Natural killer cell (primary cell): ENCODE results near the gene AOPEP. TPM values are rescaled to one million over a fixed set of nuclear protein-coding genes. Genes with fewer than 3 reads are reported as not detected.

Source experiments
- ATAC-seq, 3 donors: fragments of 150-1000 bp in 2 of 3; fragments of 200-7000 bp in 1 of 3; cut with Tn5 transposase; 1 replicate in 1 of 3; 2 replicates in 2 of 3; pipeline ENCODE4 v1.10.0; 2021; ENCODE audit warnings: mild to moderate bottlenecking in 2 of 3, moderate library complexity in 2 of 3
- DNase-seq, 2 donors: peaks; one replicate each; pipeline versions ENCODE4 v3.0.0 to v3.0.0-alpha.2; 2013 to 2021; ENCODE audit warnings: mixed read lengths in 1 of 2
- H3K27ac ChIP-seq: one replicate; pipeline ENCODE4 v1.5.1; 2013; ENCODE audit warnings: mild to moderate bottlenecking, low read length
- H3K27me3 ChIP-seq: one replicate; pipeline ENCODE4 v1.6.1; 2013; ENCODE audit warnings: low read length; ENCODE audit not compliant: control insufficient read depth, insufficient read depth
- H3K36me3 ChIP-seq: one replicate; pipeline ENCODE4 v1.6.1; 2013; ENCODE audit warnings: low read length; ENCODE audit not compliant: control insufficient read depth, insufficient read depth
- H3K4me1 ChIP-seq: one replicate; pipeline ENCODE4 v1.6.1; 2013; ENCODE audit warnings: low read length; ENCODE audit not compliant: control insufficient read depth, insufficient read depth
- H3K4me3 ChIP-seq: one replicate; pipeline ENCODE4 v1.5.1; 2013; ENCODE audit warnings: low read length
- H3K9me3 ChIP-seq: one replicate; pipeline ENCODE4 v1.6.1; 2013; ENCODE audit warnings: low read length; ENCODE audit not compliant: control insufficient read depth, insufficient read depth
- H3K27ac Mint-ChIP-seq, 2 donors: one replicate each; pipeline ENCODE4 v1.8.0; 2022; ENCODE audit warnings: mild to moderate bottlenecking in 2 of 2, mixed read lengths in 2 of 2, moderate library complexity in 1 of 2
- H3K27me3 Mint-ChIP-seq, 2 donors: one replicate each; pipeline ENCODE4 v1.8.0; 2022; ENCODE audit warnings: low read depth in 2 of 2, mixed read lengths in 2 of 2
- H3K36me3 Mint-ChIP-seq: one replicate; pipeline ENCODE4 v1.8.0; 2022; ENCODE audit warnings: mixed read lengths
- H3K4me1 Mint-ChIP-seq, 2 donors: one replicate each; pipeline ENCODE4 v1.8.0; 2022; ENCODE audit warnings: mixed read lengths in 2 of 2
- H3K4me3 Mint-ChIP-seq: one replicate; pipeline ENCODE4 v1.8.0; 2022; ENCODE audit warnings: mild to moderate bottlenecking, moderate library complexity, mixed read lengths
- H3K9me3 Mint-ChIP-seq, 2 donors: one replicate each; pipeline ENCODE4 v1.8.0; 2022; ENCODE audit warnings: mixed read lengths in 2 of 2
- CTCF ChIP-seq: fragments of 200-600 bp; IDR thresholded peaks from one replicate; pipeline ENCODE4 v1.8.0; 2022; ENCODE audit warnings: antibody characterized with exemption
- WGBS: methylation state at CpG from one replicate; pipeline ENCODE4 v1.1.7; 2013; ENCODE audit warnings: missing lambda C conversion rate; ENCODE audit not compliant: insufficient coverage; 5-methylcytosine and 5-hydroxymethylcytosine counted together
- intact Hi-C: fragments of 100-400 bp; cut with micrococcal nuclease; formaldehyde crosslinking; loops from one replicate; pipeline ENCODE4 v1.14.2; 2022
- total RNA-seq, 4 donors: library from RNA; stranded (reverse); fragments of 120-200 nt in 1 of 4; gene quantifications; one replicate each; pipeline versions ENCODE4 v1.2.3 to v1.2.4, GENCODE V29; 2013 to 2022

The AOPEP gene
- total RNA-seq, 3 donors from 2014 or later (not counting 1 experiment from before 2014, with no cell fraction given) = 20.1 to 22.6 (median 20.6) TPM

GRCh38 chr9:95085036-95085770, 358.7 kb downstream of the AOPEP start:
- no peak for TF ChIP-seq CTCF
- 90% methylated on average over 29 of the region's 29 CpGs for WGBS
- Mint-ChIP-seq H3K9me3 (no peaks in the 10 kb centered on the region), H3K36me3 (no peaks in the 10 kb centered on the region), H3K4me1 (peaks cover 0 to 6% of the 10 kb centered on the region in 2 donors), H3K27me3 (no peaks in the 10 kb centered on the region), H3K27ac (no peak overlapping the region), H3K4me3 (no peak overlapping the region)
- ATAC-seq = no peak
- H3K27me3 ChIP-seq = no peaks in the 10 kb centered on the region
- H3K4me3 ChIP-seq = no peak overlapping the region
- H3K27ac ChIP-seq = no peak overlapping the region
- H3K9me3 ChIP-seq = no peaks in the 10 kb centered on the region
- no peaks in the 10 kb centered on the region for H3K36me3 ChIP-seq
- H3K4me1 ChIP-seq = peaks cover 2% of the 10 kb centered on the region
- no peak for DNase-seq
- intact Hi-C loops = no loop called here

- Histone ChIP-seq H3K36me3 (no peaks in the 10 kb centered on the region), H3K4me1 (peaks cover 7% of the 10 kb centered on the region), H3K9me3 (no peaks in the 10 kb centered on the region), H3K27ac (no peak overlapping the region), H3K27me3 (no peaks in the 10 kb centered on the region), H3K4me3 (no peak overlapping the region)
- intact Hi-C loops = no loop called here
- Mint-ChIP-seq H3K4me3 (no peak overlapping the region), H3K36me3 (no peaks in the 10 kb centered on the region), H3K27me3 (no peaks in the 10 kb centered on the region), H3K4me1 (peaks cover 0 to 9% of the 10 kb centered on the region in 2 donors), H3K27ac (no peak overlapping the region), H3K9me3 (no peaks in the 10 kb centered on the region)
- ATAC-seq (no peak), DNase-seq (no peak)
- TF ChIP-seq CTCF = no peak
- WGBS = 97% methylated on average over 40 of the region's 40 CpGs
Measured at GRCh38 chr9:95085861-95086563, 359.5 kb downstream of the AOPEP start.

- Mint-ChIP-seq H3K4me1 (peaks cover 2 to 13% of the 10 kb centered on the region in 2 donors), H3K4me3 (no peak overlapping the region), H3K27ac (no peak overlapping the region), H3K36me3 (no peaks in the 10 kb centered on the region), H3K9me3 (no peaks in the 10 kb centered on the region), H3K27me3 (no peaks in the 10 kb centered on the region)
- intact Hi-C loops = no loop called here
- Histone ChIP-seq H3K36me3 (no peaks in the 10 kb centered on the region), H3K4me3 (no peak overlapping the region), H3K4me1 (peaks cover 12% of the 10 kb centered on the region), H3K27me3 (no peaks in the 10 kb centered on the region), H3K9me3 (no peaks in the 10 kb centered on the region), H3K27ac (no peak overlapping the region)
- ATAC-seq = no peak
- 94% methylated on average over 8 of the region's 8 CpGs for WGBS
- no peak for DNase-seq
- TF ChIP-seq CTCF = no peak
Measured at GRCh38 chr9:95086564-95086955, 360.1 kb downstream of the AOPEP start.
